Activated T-cell treated with anti-CD3 and anti-CD28 coated beads for 48 hours (primary cell): ENCODE results near the gene SLC22A16.

ENCODE experiments used
- DNase-seq: peaks from one replicate; pipeline ENCODE4 v3.0.0-alpha.2; 2020; ENCODE audit warnings: low read depth

The SLC22A16 gene

DNA sequence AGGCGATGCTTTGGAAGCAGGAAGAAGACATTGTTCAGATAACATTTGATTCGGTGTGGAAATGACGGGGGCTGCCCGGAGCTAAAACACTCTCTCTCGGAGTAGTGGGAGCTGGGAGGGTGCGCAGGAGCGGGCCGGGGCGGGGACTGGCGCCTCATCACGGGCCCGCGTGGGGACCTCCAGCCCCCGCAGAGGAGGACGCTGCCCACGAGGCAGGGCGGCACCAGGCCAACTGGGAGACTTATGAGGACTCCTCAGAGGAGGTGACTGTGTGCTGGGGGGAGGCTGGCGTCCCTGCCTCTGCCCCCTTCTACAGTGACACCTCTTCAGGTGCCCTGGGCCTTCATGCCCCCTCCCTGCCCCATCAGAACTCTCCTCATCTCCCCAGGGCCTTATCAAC is 76.2 kb downstream of the SLC22A16 start:
- no peak for DNase-seq

GRCh38 chr6:110399219-110400071 is 77.0 kb downstream of the SLC22A16 start:
- no peak for DNase-seq

GRCh38 chr6:110398778-110399177 is 77.6 kb downstream of the SLC22A16 start:
- no peak for DNase-seq

- no peak for DNase-seq
These were observed 81.2 kb downstream of the SLC22A16 start for GRCh38 chr6:110395221-110395620.

- no peak for DNase-seq
These were observed 82.0 kb downstream of the SLC22A16 start for GRCh38 chr6:110394409-110394808.

- no peak for DNase-seq
These were observed 83.7 kb downstream of the SLC22A16 start for GRCh38 chr6:110392727-110393126.

DNA sequence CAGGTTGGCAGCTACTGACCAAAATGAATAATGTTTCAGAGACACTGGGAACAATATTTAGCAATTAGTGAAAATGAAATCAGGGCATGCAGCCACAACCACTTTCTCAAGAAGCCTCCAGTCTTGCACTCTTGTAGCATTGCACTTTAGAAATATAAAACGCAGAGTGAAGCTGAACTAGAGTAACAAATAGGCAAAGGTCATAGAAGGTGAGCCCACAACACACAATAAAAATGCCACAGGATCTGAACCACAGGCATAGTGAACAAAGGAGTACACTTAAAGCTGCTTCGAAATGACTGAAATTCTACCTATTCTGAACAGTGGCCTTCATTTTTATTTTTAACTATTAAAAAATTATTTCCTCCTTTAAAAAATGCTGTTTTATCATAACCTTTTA is 86.0 kb downstream of the SLC22A16 start:
- no peak for DNase-seq

- DNase-seq: no peak
These were observed 86.6 kb downstream of the SLC22A16 start for GRCh38 chr6:110389689-110390382.

DNA sequence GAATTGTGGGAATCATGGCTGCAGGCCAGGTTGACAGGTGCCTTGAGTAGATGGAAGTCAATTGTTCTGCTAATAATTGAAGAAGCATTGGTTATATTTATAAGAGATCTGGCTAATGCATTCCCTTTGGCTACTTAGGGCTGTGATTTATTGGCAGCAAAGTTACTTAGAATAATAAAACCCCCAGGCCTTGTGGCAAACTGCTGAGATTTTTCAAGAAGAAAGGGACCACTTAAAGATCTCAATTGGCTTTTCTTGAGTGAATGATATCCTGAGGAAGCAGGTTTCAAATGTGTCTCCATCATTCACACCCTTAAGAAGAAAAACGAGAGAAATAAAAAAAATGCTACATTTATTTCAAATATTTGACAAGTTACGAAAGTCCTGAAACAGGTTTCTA is 88.4 kb downstream of the SLC22A16 start:
- no peak for DNase-seq

- no peak for DNase-seq
These were observed 91.0 kb downstream of the SLC22A16 start for GRCh38 chr6:110385458-110385863.

GRCh38 chr6:110378552-110378951 is 97.9 kb downstream of the SLC22A16 start:
- no peak for DNase-seq
